NCI-H146 (cell line): ENCODE data around the gene CMPK1.
A peak's percentile ranks its signal among the peaks of the same experiment; 100 is the strongest.

Experiments
- DNase-seq: peaks from one replicate; lab custom pipeline; 2025; lab: John Stamatoyannopoulos, UW

Gene CMPK1

GRCh38 chr1:47424336-47424982 is 90.9 kb downstream of the CMPK1 start:
- peak; percentile 46 for DNase-seq
